ENCODE measurements around the gene CD81. TPM values are rescaled to one million over a fixed set of nuclear protein-coding genes. Genes with fewer than 3 reads are reported as not detected.

The CD81 gene
- total and polyA plus RNA-seq, 2 experiments from 2014 or later, result 88.6 to 290 TPM

GRCh38 chr11:2402106-2402505 lies 25.0 kb downstream of the CD81 start (continued):
- TF ChIP-seq ZNF462 (CRISPR knock-in tag; IDR thresholded peaks at IDR 0.05) (no peak), CREB1 (CRISPR knock-in tag; IDR thresholded peaks at IDR 0.05; ENCODE audit: low read depth) (no peak)

GRCh38 chr11:2402890-2403645 lies 26.0 kb downstream of the CD81 start:
- no peak overlapping the region for H3K4me2 ChIP-seq
- H3K79me2 ChIP-seq (replicated peaks; ENCODE audit: insufficient read depth), result peaks cover 12% of the 10 kb centered on the region
- peaks cover 9% of the 10 kb centered on the region; the same call in 2 of the 3 replicates for H3K36me3 Mint-ChIP-seq (ENCODE audit: low read depth)
- no peak for DNase-seq (ENCODE audit: low spot score)
- no peaks in the 10 kb centered on the region for H3K9me2 ChIP-seq (ENCODE audit: insufficient read depth)
- no peak for TF ChIP-seq ZNF462 (CRISPR knock-in tag; IDR thresholded peaks at IDR 0.05)
- TF ChIP-seq JUNB (IDR thresholded peaks at IDR 0.05; ENCODE audit: unreplicated experiment), result no peak
- H2AFZ ChIP-seq, result no peak overlapping the region
- H3K27ac ChIP-seq (ENCODE audit: low read depth), result no peak overlapping the region
- H3K27me3 Mint-ChIP-seq (ENCODE audit: insufficient read depth, low read depth, poor library complexity), result peaks cover 14% of the 10 kb centered on the region
- no peak overlapping the region for H3K4me3 Mint-ChIP-seq
- no peak overlapping the region for H3K4me3 ChIP-seq
- H3K4me1 ChIP-seq (ENCODE audit: insufficient read depth), result peaks cover 6% of the 10 kb centered on the region; the same call in 1 of the 2 replicates
- H4K20me1 ChIP-seq (replicated peaks; ENCODE audit: insufficient read depth), result no peaks in the 10 kb centered on the region
- no peaks in the 10 kb centered on the region for H3K27me3 ChIP-seq (ENCODE audit: insufficient read depth)
- H3F3A ChIP-seq (replicated peaks; ENCODE audit: low read depth), result no peaks in the 10 kb centered on the region
- no peak for ATAC-seq
- H3K36me3 ChIP-seq (ENCODE audit: insufficient read depth), result no peaks in the 10 kb centered on the region; the same call in 1 of the 2 replicates
- no peaks in the 10 kb centered on the region for H3K9me3 Mint-ChIP-seq
- H3K4me1 Mint-ChIP-seq, result peaks cover 3% of the 10 kb centered on the region; the same call in 1 of the 3 replicates
- H3K27ac Mint-ChIP-seq, result no peak overlapping the region
